Measurements from ENCODE around the gene AP2A2.

GRCh38 chr11:958101-958500, 32.4 kb downstream of the AP2A2 start:
- TF ChIP-seq, protein P1, sequence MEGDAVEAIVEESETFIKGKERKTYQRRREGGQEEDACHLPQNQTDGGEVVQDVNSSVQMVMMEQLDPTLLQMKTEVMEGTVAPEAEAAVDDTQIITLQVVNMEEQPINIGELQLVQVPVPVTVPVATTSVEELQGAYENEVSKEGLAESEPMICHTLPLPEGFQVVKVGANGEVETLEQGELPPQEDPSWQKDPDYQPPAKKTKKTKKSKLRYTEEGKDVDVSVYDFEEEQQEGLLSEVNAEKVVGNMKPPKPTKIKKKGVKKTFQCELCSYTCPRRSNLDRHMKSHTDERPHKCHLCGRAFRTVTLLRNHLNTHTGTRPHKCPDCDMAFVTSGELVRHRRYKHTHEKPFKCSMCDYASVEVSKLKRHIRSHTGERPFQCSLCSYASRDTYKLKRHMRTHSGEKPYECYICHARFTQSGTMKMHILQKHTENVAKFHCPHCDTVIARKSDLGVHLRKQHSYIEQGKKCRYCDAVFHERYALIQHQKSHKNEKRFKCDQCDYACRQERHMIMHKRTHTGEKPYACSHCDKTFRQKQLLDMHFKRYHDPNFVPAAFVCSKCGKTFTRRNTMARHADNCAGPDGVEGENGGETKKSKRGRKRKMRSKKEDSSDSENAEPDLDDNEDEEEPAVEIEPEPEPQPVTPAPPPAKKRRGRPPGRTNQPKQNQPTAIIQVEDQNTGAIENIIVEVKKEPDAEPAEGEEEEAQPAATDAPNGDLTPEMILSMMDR (IDR thresholded peaks at IDR 0.05): no peak
- TF ChIP-seq POLR2A (IDR thresholded peaks at IDR 0.05): no peak

All from vagina (tissue), 2 donors.